HCT116 (cell line): ENCODE data around the gene DDAH1. TPM values are rescaled to one million over a fixed set of nuclear protein-coding genes. Genes with fewer than 3 reads are reported as not detected.

Experiments used
- ATAC-seq: fragments of 200-7000 bp; cut with Tn5 transposase; 2 replicates; pipeline ENCODE4 v1.9.1; 2020; ENCODE audit warnings: mild to moderate bottlenecking, moderate library complexity
- BruUV-seq: library from RNA; stranded (reverse); fragments of 400-500 nt; replicated peaks from 2 replicates; lab custom pipeline; 2021; lab: Mats Ljungman, UMichigan
- CTCF ChIA-PET: fragments of 300-600 bp; sonication (Branson Sonifier 250); formaldehyde crosslinking; loops from one replicate; lab custom pipeline; 2021; ENCODE audit warnings: antibody characterized with exemption; lab: Charles Lee
- POLR2A ChIA-PET: fragments of 300-600, 350-600 bp; sonication (Branson Sonifier 250); formaldehyde crosslinking; loops from one replicate; lab custom pipeline; 2021; ENCODE audit warnings: antibody characterized with exemption; lab: Charles Lee
- RAD21 ChIA-PET, 2 experiments: fragments of 300-600 bp; sonication (Branson Sonifier 250); formaldehyde crosslinking; loops; one replicate each; lab custom pipeline; 2023; ENCODE audit warnings: low total read pairs in 2 of 2; ENCODE audit not compliant: uncharacterized antibody in 2 of 2, unreplicated experiment in 2 of 2, low non-redundant PET in 1 of 2; lab: Charles Lee
- DNase-seq: peaks from one replicate; pipeline ENCODE4 v3.0.0-alpha.2; 2010; ENCODE audit warnings: low read depth, low spot score
- H2AFZ ChIP-seq: fragments of 200-600 bp; shearing (Covaris generic), sonication (generic); 2 replicates; pipeline ENCODE4 v1.6.1; 2017; ENCODE audit warnings: low read depth, mixed run types, mixed read lengths, antibody characterized with exemption, low read length; ENCODE audit not compliant: poor library complexity, severe bottlenecking
- H3K27ac ChIP-seq: 2 replicates; pipeline ENCODE4 v1.5.1; 2012; ENCODE audit warnings: low read depth, low read length
- H3K27me3 ChIP-seq: fragments of 200-600 bp; sonication (generic); 2 replicates; pipeline ENCODE4 v1.6.1; 2016; ENCODE audit warnings: mixed run types, low read length, mixed read lengths; ENCODE audit not compliant: insufficient read depth
- H3K36me3 ChIP-seq, 2 experiments: fragments of 200-500 bp in 1 of 2; fragments of 200-600 bp in 1 of 2; sonication (Bioruptor generic) in 1 of 2; sonication (generic) in 1 of 2; 2 replicates each; pipeline versions ENCODE4 v1.5.1 to v1.6.1; 2014 to 2016; ENCODE audit warnings: low read length in 2 of 2, inconsistent platforms in 1 of 2, mixed read lengths in 1 of 2, mixed run types in 1 of 2; ENCODE audit not compliant: insufficient read depth in 2 of 2, control insufficient read depth in 1 of 2
- H3K4me1 ChIP-seq, 2 experiments: fragments of 200-600 bp in 1 of 2; sonication (generic) in 1 of 2; 2 replicates each; pipeline versions ENCODE4 v1.5.1 to v1.6.1; 2012 to 2017; ENCODE audit warnings: low read length in 2 of 2, inconsistent platforms in 1 of 2, mild to moderate bottlenecking in 1 of 2, mixed read lengths in 1 of 2, mixed run types in 1 of 2, moderate library complexity in 1 of 2; ENCODE audit not compliant: insufficient read depth in 2 of 2, control insufficient read depth in 1 of 2
- H3K4me2 ChIP-seq: fragments of 200-600 bp; sonication (generic); 2 replicates; pipeline ENCODE4 v1.6.1; 2017; ENCODE audit warnings: mixed run types, low read length, mixed read lengths
- H3K4me3 ChIP-seq, 2 experiments: fragments of 200-600 bp in 1 of 2; sonication (generic) in 1 of 2; replicated peaks in 1 of 2; 2 replicates each; pipeline ENCODE4 v1.5.1; 2011 to 2016; ENCODE audit warnings: low read length in 2 of 2, control low read depth in 1 of 2, low read depth in 1 of 2, mild to moderate bottlenecking in 1 of 2, mixed read lengths in 1 of 2, mixed run types in 1 of 2
- H3K79me2 ChIP-seq: fragments of 200-600 bp; sonication (generic); 2 replicates; pipeline ENCODE4 v1.6.1; 2017; ENCODE audit warnings: mild to moderate bottlenecking, mixed run types, low read length, moderate library complexity, mixed read lengths; ENCODE audit not compliant: insufficient read depth
- H3K9ac ChIP-seq: fragments of 200-600 bp; sonication (generic); 2 replicates; pipeline ENCODE4 v1.6.1; 2016; ENCODE audit warnings: low read length, mixed read lengths
- H3K9me2 ChIP-seq: fragments of 200-600 bp; sonication (generic), shearing (Covaris generic); 2 replicates; pipeline ENCODE4 v1.6.1; 2017; ENCODE audit warnings: mixed run types, mild to moderate bottlenecking, moderate library complexity; ENCODE audit not compliant: insufficient read depth
- H3K9me3 ChIP-seq, 2 experiments: fragments of 200-500 bp in 1 of 2; fragments of 200-600 bp in 1 of 2; sonication (Bioruptor generic) in 1 of 2; sonication (generic) in 1 of 2; 2 replicates each; pipeline ENCODE4 v1.6.1; 2014 to 2017; ENCODE audit warnings: low read length in 2 of 2, mixed read lengths in 2 of 2, inconsistent platforms in 1 of 2, low read depth in 1 of 2, mild to moderate bottlenecking in 1 of 2, mixed run types in 1 of 2, moderate library complexity in 1 of 2; ENCODE audit not compliant: control insufficient read depth in 1 of 2, insufficient read depth in 1 of 2
- H4K20me1 ChIP-seq: fragments of 200-600 bp; sonication (generic), shearing (Covaris generic); 2 replicates; pipeline ENCODE4 v1.6.1; 2017; ENCODE audit warnings: mixed run types, mild to moderate bottlenecking, moderate library complexity; ENCODE audit not compliant: insufficient read depth
- ATF3 ChIP-seq: IDR thresholded peaks from 2 replicates; pipeline ENCODE4 v1.6.1; 2012
- CEBPB ChIP-seq: IDR thresholded peaks from 2 replicates; pipeline ENCODE4 v1.6.1; 2012; ENCODE audit warnings: low read depth
- EGR1 ChIP-seq: IDR thresholded peaks from 2 replicates; pipeline ENCODE4 v1.6.1; 2012; ENCODE audit warnings: low read depth
- EZH2 ChIP-seq: fragments of 200-600 bp; sonication (generic); IDR thresholded peaks from 2 replicates; pipeline ENCODE4 v1.6.1; 2017; ENCODE audit warnings: antibody characterized with exemption, mixed run types
- JUND ChIP-seq: IDR thresholded peaks from 2 replicates; pipeline ENCODE4 v1.6.1; 2012
- MAX ChIP-seq: IDR thresholded peaks from 2 replicates; pipeline ENCODE4 v1.6.1; 2012
- POLR2A ChIP-seq: IDR thresholded peaks from 2 replicates; pipeline ENCODE4 v1.7.0; 2011; ENCODE audit warnings: borderline replicate concordance; ENCODE audit not compliant: insufficient read depth, insufficient read length; ENCODE audit errors: extremely low read depth
- RAD21 ChIP-seq: IDR thresholded peaks from 2 replicates; pipeline ENCODE4 v1.6.1; 2012; ENCODE audit warnings: low read depth, mild to moderate bottlenecking
- REST ChIP-seq: IDR thresholded peaks from 2 replicates; pipeline ENCODE4 v1.6.1; 2012; ENCODE audit warnings: low read depth
- SIN3A ChIP-seq: IDR thresholded peaks from 2 replicates; pipeline ENCODE4 v1.6.1; 2012; ENCODE audit warnings: low read depth
- SP1 ChIP-seq: IDR thresholded peaks from 2 replicates; pipeline ENCODE4 v1.6.1; 2012; ENCODE audit warnings: low read depth
- SRF ChIP-seq: IDR thresholded peaks from 2 replicates; pipeline ENCODE4 v1.6.1; 2012; ENCODE audit warnings: low read depth
- TCF7L2 ChIP-seq: IDR thresholded peaks from 2 replicates; pipeline ENCODE4 v1.7.0; 2011; ENCODE audit warnings: borderline replicate concordance, inconsistent platforms; ENCODE audit not compliant: insufficient read depth, insufficient read length; ENCODE audit errors: extremely low read depth
- YY1 ChIP-seq: IDR thresholded peaks from 2 replicates; pipeline ENCODE4 v1.6.1; 2011; ENCODE audit warnings: low read length, low read depth, moderate library complexity, mild to moderate bottlenecking; ENCODE audit not compliant: insufficient replicate concordance; ENCODE audit errors: extremely low read depth
- ZFX ChIP-seq: fragments of 450-650 bp; IDR thresholded peaks from 2 replicates; pipeline ENCODE4 v1.6.1; 2017
- ZNF274 ChIP-seq: fragments of 200-500 bp; sonication (Bioruptor generic); IDR thresholded peaks from 2 replicates; pipeline ENCODE4 v1.6.1; 2014; ENCODE audit warnings: mild to moderate bottlenecking, low read depth, low read length, inconsistent platforms
- intact Hi-C: fragments of 100-400 bp; cut with micrococcal nuclease; formaldehyde crosslinking; loops from 2 replicates; pipeline ENCODE4 v1.10.0; 2022
- total RNA-seq: library from RNA; stranded (reverse); gene quantifications from one replicate; pipeline ENCODE4 v1.2.1, GENCODE V29; 2021; ENCODE audit not compliant: unreplicated experiment

Gene DDAH1
- total RNA-seq, 1 experiment from 2014 or later, result 16.6 TPM

- BruUV-seq, result no TSS peak
- no peaks in the 10 kb centered on the region for H3K9me3 ChIP-seq
- ATAC-seq, result peak; percentile 65
- H3K27ac ChIP-seq, result no peak overlapping the region
- peak overlapping the region; percentile 54 for H3K4me2 ChIP-seq
- RAD21 ChIA-PET, result no interaction called here
- TF ChIP-seq EZH2 (no peak), EGR1 (no peak), SP1 (no peak), SRF (no peak)
- TF ChIP-seq, all 23 proteins: peak for 0
- DNase-seq, result no peak
- POLR2A ChIA-PET, result no interaction called here
- Histone ChIP-seq H3K9me2 (no peaks in the 10 kb centered on the region), H2AFZ (no peak overlapping the region), H3K4me3 (no peak overlapping the region), H3K79me2 (no peaks in the 10 kb centered on the region), H3K9ac (peak overlapping the region; percentile 23; the same call in 1 of the 2 replicates), H4K20me1 (no peaks in the 10 kb centered on the region), H3K36me3 (no peaks in the 10 kb centered on the region), H3K27me3 (no peaks in the 10 kb centered on the region), H3K4me1 (peaks cover 12 to 35% of the 10 kb centered on the region in 2 experiments)
- intact Hi-C loops, result no loop called here
- CTCF ChIA-PET, result interaction anchor here (1.9 kb wide), 1 partner anchor 23 kb away, joined by 6 read pairs; no protein-coding TSS in a partner anchor
Measured at GRCh38 chr1:85320371-85321131, 144.4 kb downstream of the DDAH1 start.

- TSS peak; percentile 38 for BruUV-seq
- CTCF ChIA-PET, result interaction anchor here (1.9 kb wide), 1 partner anchor 24 kb away, joined by 6 read pairs; no protein-coding TSS in a partner anchor
- Histone ChIP-seq H3K9me2 (no peaks in the 10 kb centered on the region), H3K9me3 (no peaks in the 10 kb centered on the region), H3K4me1 (peaks cover 9 to 35% of the 10 kb centered on the region in 2 experiments), H4K20me1 (no peaks in the 10 kb centered on the region), H3K4me3 (no peak overlapping the region), H2AFZ (no peak overlapping the region), H3K4me2 (peak overlapping the region; percentile 54; the same call in 1 of the 2 replicates), H3K36me3 (no peaks in the 10 kb centered on the region), H3K9ac (no peak overlapping the region), H3K27me3 (no peaks in the 10 kb centered on the region), H3K79me2 (no peaks in the 10 kb centered on the region), H3K27ac (no peak overlapping the region)
- intact Hi-C loops, result no loop called here
- DNase-seq, result no peak
- POLR2A ChIA-PET, result no interaction called here
- RAD21 ChIA-PET, result no interaction called here
- no peak for ATAC-seq
- no peak for TF ChIP-seq RAD21
- TF ChIP-seq MAX, result no peak
- TF ChIP-seq SRF, result no peak
- TF ChIP-seq SIN3A, result no peak
- TF ChIP-seq ZNF274, result no peak
- no peak for TF ChIP-seq REST
- TF ChIP-seq EGR1, result no peak
- TF ChIP-seq ATF3, result no peak
- TF ChIP-seq YY1, result no peak
- no peak for TF ChIP-seq JUND
- TF ChIP-seq CEBPB, result no peak
- TF ChIP-seq TCF7L2, result no peak
- no peak for TF ChIP-seq POLR2A
- no peak for TF ChIP-seq EZH2
- TF ChIP-seq ZFX, result no peak
Measured at GRCh38 chr1:85319931-85320330, 145.0 kb downstream of the DDAH1 start.
